Motor neuron (in vitro differentiated cells): Measurements from ENCODE around the gene TSSK1B. TPM values are rescaled to one million over a fixed set of nuclear protein-coding genes. Genes with fewer than 3 reads are reported as not detected.
"Not testable (repeated sequence)": the region's sequence is repeated elsewhere in the genome, so short reads cannot be mapped to it uniquely, and the experiment has no call there.

Source experiments
- ATAC-seq, 8 experiments: fragments of 200-7000 bp; cut with Tn5 transposase; replicated peaks in 6 of 8; 2 replicates each; pipeline ENCODE4 v1.8.0; 2021; ENCODE audit warnings: mild to moderate bottlenecking in 8 of 8, moderate library complexity in 8 of 8
- H3K27ac ChIP-seq, 2 donors: fragments of 250-450 bp; sonication (Bioruptor Pico); 2 replicates each; pipeline ENCODE4 v1.9.0; 2021; ENCODE audit warnings: antibody characterized with exemption in 2 of 2, mild to moderate bottlenecking in 2 of 2, moderate library complexity in 1 of 2
- H3K4me1 ChIP-seq, 2 donors: fragments of 250-450 bp; sonication (Bioruptor Pico); replicated peaks in 1 of 2; 2 replicates each; pipeline ENCODE4 v1.6.1; 2021; ENCODE audit warnings: antibody characterized with exemption in 2 of 2, mild to moderate bottlenecking in 2 of 2, moderate library complexity in 1 of 2
- H3K4me3 ChIP-seq, 5 donors: fragments of 250-450 bp; sonication (Bioruptor Pico); 2 replicates each; pipeline ENCODE4 v1.9.0; 2021; ENCODE audit warnings: antibody characterized with exemption in 5 of 5, mild to moderate bottlenecking in 5 of 5, moderate library complexity in 4 of 5
- WGBS, 10 experiments: fragments of 450-650 bp; shearing (Covaris generic); methylation state at CpG; one replicate each; pipeline ENCODE4 v1.0.0; 2022; 5-methylcytosine and 5-hydroxymethylcytosine counted together
- in situ Hi-C, 9 experiments: fragments of 400-800 bp; cut with MboI; loops; one replicate each; pipeline ENCODE4 v1.15.0; 2021; ENCODE audit warnings: low sequenced_read_pairs in 9 of 9, low pct_unique_long_range_greater_than_20kb in 2 of 9; ENCODE audit not compliant: unreplicated experiment in 9 of 9
- total RNA-seq, 8 experiments: library from RNA; unstranded; fragments of 300-600 nt; gene quantifications; 2 replicates each; pipeline versions ENCODE4 v1.2.3 to v1.2.4, GENCODE V29; 2022

The TSSK1B gene, protein sequence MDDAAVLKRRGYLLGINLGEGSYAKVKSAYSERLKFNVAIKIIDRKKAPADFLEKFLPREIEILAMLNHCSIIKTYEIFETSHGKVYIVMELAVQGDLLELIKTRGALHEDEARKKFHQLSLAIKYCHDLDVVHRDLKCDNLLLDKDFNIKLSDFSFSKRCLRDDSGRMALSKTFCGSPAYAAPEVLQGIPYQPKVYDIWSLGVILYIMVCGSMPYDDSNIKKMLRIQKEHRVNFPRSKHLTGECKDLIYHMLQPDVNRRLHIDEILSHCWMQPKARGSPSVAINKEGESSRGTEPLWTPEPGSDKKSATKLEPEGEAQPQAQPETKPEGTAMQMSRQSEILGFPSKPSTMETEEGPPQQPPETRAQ
- under 1 TPM in 6 of 8 experiments, not detected in 2; 0.11 to 0.43 (median 0.24) TPM for total RNA-seq

GRCh38 chr5:113434889-113435288 is at the start of gene TSSK1B:
TSS of gene TSSK1B (minus strand) at chr5:113434989. CDS start at chr5:113434839, 150 bp downstream.
- Histone ChIP-seq H3K27ac (no peak within 1 kb of the TSS), H3K4me3 (no peak within 1 kb of the TSS), H3K4me1 (no peaks in the 10 kb centered on the region)
- 0 to 100% (median 83%) methylated on average over 1 to 2 of the region's 3 CpGs; no CpG with 5 or more reads in 6 of the 10 experiments for WGBS, 10 experiments
- ATAC-seq, result no peak
- in situ Hi-C loops, result no loop called here

- Histone ChIP-seq H3K4me1 (no peaks in the 10 kb centered on the region), H3K27ac (no peak overlapping the region), H3K4me3 (no peak overlapping the region)
- 45 to 100% (median 71%) methylated on average over 1 to 5 of the region's 5 CpGs for WGBS, 10 experiments
- in situ Hi-C loops, result no loop called here
- ATAC-seq, result no peak
Observed at GRCh38 chr5:113480243-113480642, 45.5 kb upstream of the TSSK1B start.

DNA sequence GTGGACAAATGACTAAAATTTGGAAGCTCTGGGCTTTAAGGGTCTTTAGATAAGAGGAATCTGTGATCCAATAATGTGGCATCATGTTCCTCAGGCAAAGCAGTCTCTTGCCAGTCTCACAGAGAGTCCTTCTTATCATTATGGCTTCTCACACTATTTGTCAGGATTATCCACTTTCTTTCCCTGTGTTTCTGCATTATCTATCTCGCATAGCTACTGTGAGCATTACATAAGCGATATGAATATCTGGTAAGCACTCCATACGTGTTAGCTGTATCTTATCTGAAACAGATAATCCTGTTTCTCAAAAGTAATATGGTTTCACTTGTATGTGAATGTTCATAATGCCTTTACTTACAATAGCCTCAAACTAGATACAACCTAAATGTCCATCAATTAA is 43.9 kb upstream of the TSSK1B start:
- no peak for ATAC-seq
- in situ Hi-C loops, result no loop called here
- Histone ChIP-seq H3K4me3 (no peak overlapping the region), H3K4me1 (no peaks in the 10 kb centered on the region), H3K27ac (no peak overlapping the region)
- WGBS, 10 experiments, result 58 to 100% (median 87%) methylated on average over 2 to 3 of the region's 3 CpGs; no CpG with 5 or more reads in 2 of the 10 experiments

- WGBS, 10 experiments, result 22 to 63% (median 48%) methylated on average over 2 to 5 of the region's 5 CpGs; no CpG with 5 or more reads in 4 of the 10 experiments
- in situ Hi-C loops, result no loop called here
- ATAC-seq, result no peak
Observed at GRCh38 chr5:113474100-113474728, 39.4 kb upstream of the TSSK1B start.

GRCh38 chr5:113463032-113463431 is 28.2 kb upstream of the TSSK1B start:
- in situ Hi-C loops, result no loop called here
- H3K4me3 ChIP-seq, result no peak overlapping the region
- ATAC-seq, result no peak
- no peak overlapping the region for H3K27ac ChIP-seq
- H3K4me1 ChIP-seq, result no peaks in the 10 kb centered on the region

More at GRCh38 chr5:113474100-113474728, 39.4 kb upstream of the TSSK1B start:
- no peak overlapping the region for H3K4me3 ChIP-seq
- H3K27ac ChIP-seq, result no peak overlapping the region
- no peaks in the 10 kb centered on the region for H3K4me1 ChIP-seq

- H3K4me3 ChIP-seq, ATAC-seq, H3K4me1 ChIP-seq, in situ Hi-C loops, H3K27ac ChIP-seq: not testable (repeated sequence)
- 100% methylated on average over 2 of the region's 21 CpGs; no CpG with 5 or more reads in 9 of the 10 experiments for WGBS, 10 experiments
Observed at GRCh38 chr5:113457106-113457505, 22.3 kb upstream of the TSSK1B start.

DNA sequence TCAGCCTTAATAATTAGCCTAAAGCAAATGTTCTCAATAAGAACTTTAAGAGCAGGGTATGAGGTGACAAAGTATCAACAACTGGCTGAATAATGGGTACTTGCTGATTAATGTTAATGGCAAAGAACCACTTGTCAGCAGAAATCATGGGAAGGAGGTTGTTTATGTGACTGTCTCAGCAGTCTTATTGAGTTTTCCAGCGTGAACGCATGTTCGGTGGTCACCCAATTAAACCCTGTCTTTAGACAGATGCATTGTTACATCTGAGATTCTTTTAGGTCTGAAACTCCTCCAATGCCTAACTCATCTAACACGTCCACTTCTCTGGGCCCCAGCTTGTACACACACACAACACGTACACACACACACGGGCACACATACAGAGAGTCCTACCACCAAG is 18.2 kb upstream of the TSSK1B start:
- WGBS, 10 experiments, result 73 to 100% (median 91%) methylated on average over 1 to 6 of the region's 6 CpGs; no CpG with 5 or more reads in 2 of the 10 experiments
- in situ Hi-C loops, result no loop called here
- H3K27ac ChIP-seq, result no peak overlapping the region

DNA sequence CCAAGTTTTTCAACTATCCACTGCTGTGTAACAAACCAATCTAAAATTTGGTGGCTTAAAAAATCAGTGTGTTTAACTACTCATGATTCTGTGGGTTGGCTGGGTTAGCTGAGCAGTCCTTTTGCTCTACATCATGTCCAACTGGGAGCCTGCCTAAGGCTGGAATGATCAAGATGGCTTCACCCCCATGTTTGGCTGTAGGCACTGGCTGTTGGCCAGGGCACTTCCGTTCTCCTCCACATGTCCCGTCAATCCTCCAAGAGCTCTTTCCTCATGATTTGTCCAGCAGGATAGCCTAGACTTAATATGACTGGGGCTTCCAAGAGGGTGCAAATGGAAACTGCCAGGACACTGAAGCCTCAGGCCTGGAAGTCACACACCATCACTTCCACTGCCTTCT is 17.0 kb upstream of the TSSK1B start:
- H3K27ac ChIP-seq, result no peak overlapping the region
- WGBS, 10 experiments, result 20 to 100% (median 92%) methylated on average over 1 to 2 of the region's 2 CpGs; no CpG with 5 or more reads in 5 of the 10 experiments
- in situ Hi-C loops, result no loop called here

More for the DNA sequence above, 18.2 kb upstream of the TSSK1B start:
- Histone ChIP-seq H3K4me3 (no peak overlapping the region), H3K4me1 (no peaks in the 10 kb centered on the region)
- ATAC-seq, result no peak

GRCh38 chr5:113450929-113451328 is 16.1 kb upstream of the TSSK1B start:
- ATAC-seq, result peak in 2 of 8 experiments; percentile 24 to 56
- in situ Hi-C loops, result no loop called here
- H3K27ac ChIP-seq, result no peak overlapping the region
- H3K4me3 ChIP-seq, result no peak overlapping the region
- WGBS, 10 experiments, result 0 to 78% (median 45%) methylated on average over 1 to 2 of the region's 2 CpGs; no CpG with 5 or more reads in 2 of the 10 experiments
- H3K4me1 ChIP-seq, result no peaks in the 10 kb centered on the region

More for the DNA sequence above, 17.0 kb upstream of the TSSK1B start:
- Histone ChIP-seq H3K4me3 (no peak overlapping the region), H3K4me1 (no peaks in the 10 kb centered on the region)
- no peak for ATAC-seq

- ATAC-seq, result no peak
- in situ Hi-C loops, result no loop called here
- Histone ChIP-seq H3K27ac (no peak overlapping the region), H3K4me1 (no peaks in the 10 kb centered on the region), H3K4me3 (no peak overlapping the region)
- WGBS, 10 experiments, result 33 to 100% (median 67%) methylated on average over 1 to 2 of the region's 2 CpGs; no CpG with 5 or more reads in 2 of the 10 experiments
Observed at GRCh38 chr5:113450462-113450861, 15.7 kb upstream of the TSSK1B start.

DNA sequence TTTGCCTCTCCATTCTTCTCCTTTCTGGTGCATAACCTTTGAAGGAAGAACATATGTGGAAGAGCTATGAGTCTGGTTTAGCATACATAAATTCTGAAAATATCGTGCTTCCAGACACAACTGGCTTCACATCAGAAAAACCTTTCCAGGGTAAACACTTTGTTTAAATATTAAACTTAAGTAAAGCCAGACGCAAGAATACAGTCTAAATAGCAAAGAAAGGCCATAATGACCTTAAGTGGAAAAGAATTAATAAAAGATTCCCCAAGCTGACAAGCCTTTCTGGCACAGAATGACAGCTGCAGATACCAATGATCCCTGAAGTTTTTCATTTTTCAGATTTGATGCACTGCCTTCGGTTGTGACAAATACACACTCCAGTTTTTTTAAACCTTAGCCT is 13.5 kb upstream of the TSSK1B start:
- Histone ChIP-seq H3K27ac (no peak overlapping the region), H3K4me1 (no peaks in the 10 kb centered on the region), H3K4me3 (no peak overlapping the region)
- no peak for ATAC-seq
- WGBS, 10 experiments, result 11 to 100% (median 81%) methylated on average over 2 to 3 of the region's 3 CpGs; no CpG with 5 or more reads in 2 of the 10 experiments
- in situ Hi-C loops, result no loop called here

DNA sequence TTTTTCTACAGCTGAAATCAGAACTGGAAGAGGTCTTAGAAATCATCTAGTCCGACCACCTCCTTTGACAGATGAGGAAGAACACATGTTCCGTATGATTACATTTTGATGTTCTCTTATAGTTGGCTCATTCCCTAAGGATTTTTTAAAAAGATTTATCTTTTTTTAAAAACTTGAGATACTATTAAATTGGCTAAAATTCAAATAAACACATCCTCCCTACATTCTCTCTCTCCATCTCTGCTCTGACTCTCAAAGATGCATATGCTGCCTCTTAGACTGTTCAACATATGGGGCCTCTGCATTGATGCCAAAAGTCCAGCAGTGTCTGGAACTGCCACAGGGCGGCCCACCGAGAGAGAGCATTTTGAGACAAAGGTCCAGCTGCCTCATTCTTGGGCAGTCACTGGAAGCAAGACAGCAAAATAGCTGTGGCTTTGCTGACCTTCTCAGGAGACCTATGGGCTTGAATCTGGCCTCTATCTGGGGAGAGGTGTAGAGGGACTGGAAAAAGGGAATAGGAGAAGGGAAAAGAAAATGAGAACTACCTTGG is 12.8 kb upstream of the TSSK1B start:
- Histone ChIP-seq H3K4me3 (no peak overlapping the region), H3K27ac (no peak overlapping the region), H3K4me1 (no peaks in the 10 kb centered on the region)
- ATAC-seq, result peak; percentile 32 to 89 (median 54)
- 36 to 100% (median 66%) methylated on average over 1 to 4 of the region's 4 CpGs for WGBS, 10 experiments
- in situ Hi-C loops, result no loop called here

DNA sequence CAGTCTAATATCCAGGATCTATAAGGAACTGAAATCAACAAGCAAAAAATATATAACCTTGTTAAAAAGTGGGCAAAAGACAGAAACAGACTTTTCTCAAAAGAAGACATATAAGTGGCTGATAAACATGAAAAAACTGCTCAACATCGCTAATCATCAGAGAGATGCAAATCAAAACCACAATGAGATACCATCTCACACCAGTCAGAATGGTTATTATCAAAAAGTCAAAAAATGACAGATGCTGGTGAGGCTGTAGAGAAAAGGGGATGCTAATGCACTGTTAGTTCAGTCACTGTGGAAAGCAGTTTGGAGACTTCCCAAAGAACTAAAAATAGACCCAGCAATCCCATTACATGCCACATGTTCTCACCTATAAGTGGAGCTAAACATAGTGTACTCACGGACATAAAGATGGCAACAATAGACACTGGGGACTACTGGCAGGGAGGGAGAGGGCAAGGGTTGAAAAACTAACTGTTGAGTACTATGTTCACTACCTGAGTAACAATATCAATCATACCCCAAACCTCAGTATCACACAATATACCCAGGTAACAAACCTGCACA is 11.7 kb upstream of the TSSK1B start:
- in situ Hi-C loops, result no loop called here
- no peaks in the 10 kb centered on the region for H3K4me1 ChIP-seq
- H3K4me3 ChIP-seq, result no peak overlapping the region
- WGBS, 10 experiments, result 18 to 100% (median 90%) methylated on average over 1 to 2 of the region's 2 CpGs; no CpG with 5 or more reads in 1 of the 10 experiments
- H3K27ac ChIP-seq, result no peak overlapping the region
- ATAC-seq, result no peak
